Astrocyte of the spinal cord (primary cell): ENCODE results near the gene SSR3.

Experiments
- DNase-seq: peaks from one replicate; pipeline ENCODE4 v3.0.0; 2011; ENCODE audit warnings: low read depth, low spot score
- H3K4me3 ChIP-seq: 2 replicates; pipeline ENCODE4 v1.5.1; 2011; ENCODE audit warnings: low read depth, mild to moderate bottlenecking, low read length, moderate library complexity
- CTCF ChIP-seq: IDR thresholded peaks from 2 replicates; pipeline ENCODE4 v1.5.1; 2012; ENCODE audit warnings: low read depth, mild to moderate bottlenecking, low read length, inconsistent platforms
- in situ Hi-C: cut with HindIII; loops from 2 replicates; pipeline ENCODE4 v1.10.0; 2017; ENCODE audit warnings: low sequenced_read_pairs

Gene SSR3

GRCh38 chr3:156516284-156516683, 38.6 kb downstream of the SSR3 start:
- H3K4me3 ChIP-seq = no peak overlapping the region
- in situ Hi-C loops = no loop called here
- TF ChIP-seq CTCF = no peak
- DNase-seq = no peak

GRCh38 chr3:156513619-156514018, 41.3 kb downstream of the SSR3 start:
- no peak overlapping the region for H3K4me3 ChIP-seq
- TF ChIP-seq CTCF = no peak
- no peak for DNase-seq
- in situ Hi-C loops = no loop called here

GRCh38 chr3:156511987-156512677, 42.8 kb downstream of the SSR3 start:
- in situ Hi-C loops = no loop called here
- TF ChIP-seq CTCF = no peak
- DNase-seq = no peak
- no peak overlapping the region for H3K4me3 ChIP-seq

- in situ Hi-C loops = no loop called here
- no peak for TF ChIP-seq CTCF
- DNase-seq = peak; percentile 80
- H3K4me3 ChIP-seq = no peak overlapping the region
Measured at GRCh38 chr3:156509189-156510174, 45.4 kb downstream of the SSR3 start.

GRCh38 chr3:156507285-156507684, 47.6 kb downstream of the SSR3 start:
- in situ Hi-C loops = no loop called here
- TF ChIP-seq CTCF = no peak
- DNase-seq = peak; percentile 9
- H3K4me3 ChIP-seq = no peak overlapping the region

- TF ChIP-seq CTCF = no peak
- no peak overlapping the region for H3K4me3 ChIP-seq
- in situ Hi-C loops = no loop called here
- DNase-seq = no peak
Measured at GRCh38 chr3:156498307-156498706, 56.6 kb downstream of the SSR3 start.
